ENCODE results near the gene HOGA1. TPM values are rescaled to one million over a fixed set of nuclear protein-coding genes. Genes with fewer than 3 reads are reported as not detected.
A peak's percentile ranks its signal among the peaks of the same experiment; 100 is the strongest.
"Not testable (repeated sequence)": the region's sequence is repeated elsewhere in the genome, so short reads cannot be mapped to it uniquely, and the experiment has no call there.

HOGA1 gene
- total and polyA plus RNA-seq, 3 experiments from 2014 or later, result not detected

- peaks cover 13% of the 10 kb centered on the region for H3K4me1 ChIP-seq (ENCODE audit: insufficient read depth, low read length)
- ChIA-PET POLR2A (interaction anchor here (0.6 kb wide), 1 partner anchor 35 kb away, joined by 3 read pairs; no protein-coding TSS in a partner anchor), CTCF (interaction anchor here (1.4 to 2.0 kb wide), 2 partner anchors 39 to 86 kb away, joined by 5 read pairs; partner anchors contain the start of gene AVPI1)
- Mint-ChIP-seq H3K27me3 (no peaks in the 10 kb centered on the region), H3K36me3 (peaks cover 0 to 47% (median 13%) of the 10 kb centered on the region in 3 donors), H3K9me3 (no peaks in the 10 kb centered on the region), H3K27ac (peak overlapping the region in 7 of 8 donors; percentile 42 to 92 (median 74)), H3K4me3 (peak overlapping the region in 1 of 7 donors; percentile 26), H3K4me1 (peaks cover 32 to 41% (median 36%) of the 10 kb centered on the region in 3 donors)
- no peak overlapping the region for H3K4me3 ChIP-seq (ENCODE audit: low read length)
- H3K9me3 ChIP-seq (ENCODE audit: low read length), result no peaks in the 10 kb centered on the region
- peaks cover 10% of the 10 kb centered on the region for H3K36me3 ChIP-seq (ENCODE audit: insufficient read depth, low read length)
- no peak for DNase-seq
- no peaks in the 10 kb centered on the region for H3K27me3 ChIP-seq (ENCODE audit: insufficient read depth, low read length, poor library complexity, severe bottlenecking)
- H3K27ac ChIP-seq (ENCODE audit: low read depth, low read length), result no peak overlapping the region
These were observed 63.4 kb downstream of the HOGA1 start for GRCh38 chr10:97647556-97647955.

- peak overlapping the region; percentile 20 for H3K4me3 ChIP-seq (ENCODE audit: low read length)
These were observed 64.6 kb downstream of the HOGA1 start for GRCh38 chr10:97648562-97649404.

GRCh38 chr10:97649405-97649750 lies 65.2 kb downstream of the HOGA1 start:
- H3K4me1 Mint-ChIP-seq, result peaks cover 22 to 31% (median 24%) of the 10 kb centered on the region in 3 donors
- peak overlapping the region; percentile 70 to 92 (median 87) for H3K27ac Mint-ChIP-seq
- H3K4me3 Mint-ChIP-seq, result peak overlapping the region; percentile 5 to 82 (median 66)
- not testable (repeated sequence) for H3K27me3 Mint-ChIP-seq; H3K27me3 ChIP-seq (ENCODE audit: insufficient read depth, low read length, poor library complexity, severe bottlenecking); H3K9me3 ChIP-seq (ENCODE audit: low read length); H3K9me3 Mint-ChIP-seq; DNase-seq
- Histone ChIP-seq H3K36me3 (ENCODE audit: insufficient read depth, low read length) (peaks cover 17% of the 10 kb centered on the region), H3K27ac (ENCODE audit: low read depth, low read length) (peak overlapping the region; percentile 60), H3K4me3 (ENCODE audit: low read length) (peak overlapping the region; percentile 20), H3K4me1 (ENCODE audit: insufficient read depth, low read length) (peaks cover 13% of the 10 kb centered on the region)
- H3K36me3 Mint-ChIP-seq, result peaks cover 10 to 59% (median 17%) of the 10 kb centered on the region in 3 donors
- POLR2A ChIA-PET, result interaction anchor here (1.0 to 1.7 kb wide), 2 partner anchors 9 to 38 kb away, joined by 5 to 8 read pairs; partner anchors contain the start of genes AVPI1 and PI4K2A
- CTCF ChIA-PET, result interaction anchor here (1.1 to 1.4 kb wide), 2 partner anchors 52 to 205 kb away, joined by 3 read pairs; no protein-coding TSS in a partner anchor

More at GRCh38 chr10:97648562-97649404, 64.6 kb downstream of the HOGA1 start:
- POLR2A ChIA-PET, result interaction anchor here (1.0 to 1.7 kb wide), 2 partner anchors 9 to 38 kb away, joined by 5 to 8 read pairs; partner anchors contain the start of genes AVPI1 and PI4K2A
- Mint-ChIP-seq H3K27me3 (no peaks in the 10 kb centered on the region), H3K4me1 (peaks cover 22 to 31% (median 24%) of the 10 kb centered on the region in 3 donors), H3K9me3 (no peaks in the 10 kb centered on the region), H3K36me3 (peaks cover 6 to 55% (median 17%) of the 10 kb centered on the region in 3 donors), H3K4me3 (peak overlapping the region; percentile 5 to 82 (median 66)), H3K27ac (peak overlapping the region; percentile 70 to 92 (median 87))
- Histone ChIP-seq H3K36me3 (ENCODE audit: insufficient read depth, low read length) (peaks cover 17% of the 10 kb centered on the region), H3K27ac (ENCODE audit: low read depth, low read length) (peak overlapping the region; percentile 60), H3K9me3 (ENCODE audit: low read length) (no peaks in the 10 kb centered on the region), H3K4me1 (ENCODE audit: insufficient read depth, low read length) (peaks cover 13% of the 10 kb centered on the region), H3K27me3 (ENCODE audit: insufficient read depth, low read length, poor library complexity, severe bottlenecking) (no peaks in the 10 kb centered on the region)
- DNase-seq, result peak; percentile 4 to 59 (median 21)
- CTCF ChIA-PET, result interaction anchor here (0.8 to 1.4 kb wide), 4 partner anchors 24 to 204 kb away, joined by 3 to 5 read pairs (median 3); partner anchors contain the start of gene AVPI1

- peaks cover 10 to 54% (median 16%) of the 10 kb centered on the region in 3 donors for H3K36me3 Mint-ChIP-seq
- no peak overlapping the region for H3K4me3 ChIP-seq (ENCODE audit: low read length)
- H3K27me3 ChIP-seq (ENCODE audit: insufficient read depth, low read length, poor library complexity, severe bottlenecking), result no peaks in the 10 kb centered on the region
- H3K9me3 Mint-ChIP-seq, result no peaks in the 10 kb centered on the region
- no peaks in the 10 kb centered on the region for H3K9me3 ChIP-seq (ENCODE audit: low read length)
- DNase-seq, result no peak
- no peak overlapping the region for H3K27ac Mint-ChIP-seq
- ChIA-PET CTCF (no interaction called here), POLR2A (no interaction called here)
- H3K27ac ChIP-seq (ENCODE audit: low read depth, low read length), result no peak overlapping the region
- peaks cover 17% of the 10 kb centered on the region for H3K36me3 ChIP-seq (ENCODE audit: insufficient read depth, low read length)
- peak overlapping the region in 1 of 7 donors; percentile 0 for H3K4me3 Mint-ChIP-seq
- peaks cover 13% of the 10 kb centered on the region for H3K4me1 ChIP-seq (ENCODE audit: insufficient read depth, low read length)
- H3K27me3 Mint-ChIP-seq, result no peaks in the 10 kb centered on the region
- peaks cover 20 to 30% (median 22%) of the 10 kb centered on the region in 3 donors for H3K4me1 Mint-ChIP-seq
These were observed 66.5 kb downstream of the HOGA1 start for GRCh38 chr10:97650726-97651125.

GRCh38 chr10:97651773-97652172 lies 67.6 kb downstream of the HOGA1 start:
- peaks cover 18 to 28% (median 19%) of the 10 kb centered on the region in 3 donors for H3K4me1 Mint-ChIP-seq
- H3K4me3 Mint-ChIP-seq, result no peak overlapping the region
- H3K27ac ChIP-seq (ENCODE audit: low read depth, low read length), result no peak overlapping the region
- DNase-seq, result no peak
- ChIA-PET POLR2A (no interaction called here), CTCF (no interaction called here)
- peaks cover 27% of the 10 kb centered on the region for H3K36me3 ChIP-seq (ENCODE audit: insufficient read depth, low read length)
- peak overlapping the region in 2 of 8 donors; percentile 27 to 39 for H3K27ac Mint-ChIP-seq
- no peak overlapping the region for H3K4me3 ChIP-seq (ENCODE audit: low read length)
- H3K9me3 ChIP-seq (ENCODE audit: low read length), result no peaks in the 10 kb centered on the region
- no peaks in the 10 kb centered on the region for H3K9me3 Mint-ChIP-seq
- peaks cover 16 to 60% (median 20%) of the 10 kb centered on the region in 3 donors for H3K36me3 Mint-ChIP-seq
- peaks cover 13% of the 10 kb centered on the region for H3K4me1 ChIP-seq (ENCODE audit: insufficient read depth, low read length)
- no peaks in the 10 kb centered on the region for H3K27me3 ChIP-seq (ENCODE audit: insufficient read depth, low read length, poor library complexity, severe bottlenecking)
- H3K27me3 Mint-ChIP-seq, result no peaks in the 10 kb centered on the region

GRCh38 chr10:97656777-97657176 lies 72.6 kb downstream of the HOGA1 start:
- Mint-ChIP-seq H3K27me3 (no peaks in the 10 kb centered on the region), H3K27ac (no peak overlapping the region), H3K36me3 (peaks cover 16 to 70% (median 22%) of the 10 kb centered on the region in 3 donors), H3K4me1 (no peaks in the 10 kb centered on the region), H3K9me3 (no peaks in the 10 kb centered on the region), H3K4me3 (no peak overlapping the region)
- ChIA-PET CTCF (no interaction called here), POLR2A (no interaction called here)
- Histone ChIP-seq H3K4me3 (ENCODE audit: low read length) (no peak overlapping the region), H3K27me3 (ENCODE audit: insufficient read depth, low read length, poor library complexity, severe bottlenecking) (no peaks in the 10 kb centered on the region), H3K4me1 (ENCODE audit: insufficient read depth, low read length) (no peaks in the 10 kb centered on the region), H3K27ac (ENCODE audit: low read depth, low read length) (no peak overlapping the region), H3K9me3 (ENCODE audit: low read length) (no peaks in the 10 kb centered on the region), H3K36me3 (ENCODE audit: insufficient read depth, low read length) (peaks cover 20% of the 10 kb centered on the region)
- DNase-seq, result no peak

GRCh38 chr10:97659589-97659988 lies 75.4 kb downstream of the HOGA1 start:
- no peaks in the 10 kb centered on the region for H3K4me1 Mint-ChIP-seq
- no peak overlapping the region for H3K4me3 Mint-ChIP-seq
- no peaks in the 10 kb centered on the region for H3K27me3 Mint-ChIP-seq
- POLR2A ChIA-PET, result no interaction called here
- peaks cover 6 to 70% (median 29%) of the 10 kb centered on the region in 3 donors for H3K36me3 Mint-ChIP-seq
- no peaks in the 10 kb centered on the region for H3K9me3 ChIP-seq (ENCODE audit: low read length)
- CTCF ChIA-PET, result interaction anchor here (0.7 kb wide), 1 partner anchor 160 kb away, joined by 3 read pairs; no protein-coding TSS in a partner anchor
- H3K4me1 ChIP-seq (ENCODE audit: insufficient read depth, low read length), result no peaks in the 10 kb centered on the region
- no peak overlapping the region for H3K27ac ChIP-seq (ENCODE audit: low read depth, low read length)
- no peak overlapping the region for H3K4me3 ChIP-seq (ENCODE audit: low read length)
- H3K9me3 Mint-ChIP-seq, result no peaks in the 10 kb centered on the region
- H3K27me3 ChIP-seq (ENCODE audit: insufficient read depth, low read length, poor library complexity, severe bottlenecking), result no peaks in the 10 kb centered on the region
- peak overlapping the region in 1 of 8 donors; percentile 19 for H3K27ac Mint-ChIP-seq
- no peak for DNase-seq
- H3K36me3 ChIP-seq (ENCODE audit: insufficient read depth, low read length), result peaks cover 13% of the 10 kb centered on the region
